ENCODE data around the gene ZSWIM8. TPM values are rescaled to one million over a fixed set of nuclear protein-coding genes. Genes with fewer than 3 reads are reported as not detected.

The ZSWIM8 gene
- total RNA-seq, 1 donor from 2014 or later, result 46.2 TPM

GRCh38 chr10:73818402-73818801 lies 33.0 kb downstream of the ZSWIM8 start:
- no peak overlapping the region for H3K27ac ChIP-seq (replicated peaks)
- no peak for TF ChIP-seq CTCF (IDR thresholded peaks at IDR 0.05; ENCODE audit: borderline replicate concordance)
- H3K4me3 ChIP-seq, result no peak overlapping the region
- intact Hi-C loops (cut with micrococcal nuclease), result no loop called here
- peaks cover 37% of the 10 kb centered on the region for H3K36me3 ChIP-seq
- H3K9me3 ChIP-seq (replicated peaks), result no peaks in the 10 kb centered on the region
- DNase-seq, result no peak
- no peaks in the 10 kb centered on the region for H3K27me3 ChIP-seq (ENCODE audit: low read depth)
- H3K4me1 ChIP-seq, result peaks cover 21% of the 10 kb centered on the region

DNA sequence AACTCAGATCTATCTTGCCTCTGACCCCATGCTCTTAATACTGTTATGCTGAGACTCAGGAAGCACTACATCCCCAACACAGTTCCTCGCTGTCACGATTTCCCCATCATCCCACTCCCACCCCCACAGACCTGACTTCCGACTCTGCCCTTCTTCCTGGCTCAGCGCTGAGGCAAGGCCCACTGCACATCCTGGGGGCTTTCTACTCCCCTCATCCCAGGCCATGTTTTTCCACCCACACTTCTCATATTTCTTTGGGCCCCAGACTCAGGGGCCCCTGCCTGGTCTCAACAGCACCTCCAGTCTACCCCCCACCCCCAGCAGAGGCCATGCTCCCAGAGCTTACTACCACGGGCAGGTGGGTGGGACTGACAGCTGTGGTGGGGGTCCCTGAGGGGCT lies 33.7 kb downstream of the ZSWIM8 start:
- DNase-seq, result no peak
- Histone ChIP-seq H3K9me3 (replicated peaks) (no peaks in the 10 kb centered on the region), H3K36me3 (peaks cover 32% of the 10 kb centered on the region), H3K4me3 (no peak overlapping the region), H3K4me1 (peaks cover 21% of the 10 kb centered on the region), H3K27ac (replicated peaks) (peak overlapping the region; percentile 42), H3K27me3 (ENCODE audit: low read depth) (no peaks in the 10 kb centered on the region)
- no peak for TF ChIP-seq CTCF (IDR thresholded peaks at IDR 0.05; ENCODE audit: borderline replicate concordance)
- intact Hi-C loops (cut with micrococcal nuclease), result no loop called here

GRCh38 chr10:73819513-73820093 lies 34.2 kb downstream of the ZSWIM8 start:
- peak overlapping the region; percentile 42 for H3K27ac ChIP-seq (replicated peaks)
- peaks cover 33% of the 10 kb centered on the region for H3K36me3 ChIP-seq
- H3K4me3 ChIP-seq, result no peak overlapping the region
- no peaks in the 10 kb centered on the region for H3K27me3 ChIP-seq (ENCODE audit: low read depth)
- intact Hi-C loops (cut with micrococcal nuclease), result no loop called here
- no peak for TF ChIP-seq CTCF (IDR thresholded peaks at IDR 0.05; ENCODE audit: borderline replicate concordance)
- peak; percentile 53 for DNase-seq
- H3K9me3 ChIP-seq (replicated peaks), result no peaks in the 10 kb centered on the region
- H3K4me1 ChIP-seq, result peaks cover 21% of the 10 kb centered on the region

- no peak for DNase-seq
- peaks cover 39% of the 10 kb centered on the region for H3K36me3 ChIP-seq
- intact Hi-C loops (cut with micrococcal nuclease), result no loop called here
Measured at GRCh38 chr10:73823391-73823790, 38.0 kb downstream of the ZSWIM8 start.

GRCh38 chr10:73824146-73824725 lies 38.8 kb downstream of the ZSWIM8 start:
- Histone ChIP-seq H3K9me3 (replicated peaks) (no peaks in the 10 kb centered on the region), H3K4me1 (peaks cover 9% of the 10 kb centered on the region), H3K27me3 (ENCODE audit: low read depth) (no peaks in the 10 kb centered on the region), H3K4me3 (no peak overlapping the region), H3K36me3 (peaks cover 39% of the 10 kb centered on the region), H3K27ac (replicated peaks) (no peak overlapping the region)
- TF ChIP-seq CTCF (IDR thresholded peaks at IDR 0.05; ENCODE audit: borderline replicate concordance), result no peak
- no peak for DNase-seq
- intact Hi-C loops (cut with micrococcal nuclease), result no loop called here

More at GRCh38 chr10:73823391-73823790, 38.0 kb downstream of the ZSWIM8 start:
- TF ChIP-seq CTCF (IDR thresholded peaks at IDR 0.05; ENCODE audit: borderline replicate concordance), result no peak
- Histone ChIP-seq H3K27ac (replicated peaks) (no peak overlapping the region), H3K4me3 (no peak overlapping the region), H3K27me3 (ENCODE audit: low read depth) (no peaks in the 10 kb centered on the region), H3K9me3 (replicated peaks) (no peaks in the 10 kb centered on the region), H3K4me1 (peaks cover 11% of the 10 kb centered on the region)
